ENCODE measurements around the gene GPX2.

Gene GPX2

GRCh38 chr14:64910847-64911495 is 31.6 kb downstream of the GPX2 start:
- peak; percentile 52 for DNase-seq

GRCh38 chr14:64906022-64906421 is 36.5 kb downstream of the GPX2 start:
- DNase-seq: no peak

GRCh38 chr14:64899958-64900357 is 42.6 kb downstream of the GPX2 start:
- no peak for DNase-seq

GRCh38 chr14:64891839-64892375 is 50.6 kb downstream of the GPX2 start:
- DNase-seq: peak; percentile 47

GRCh38 chr14:64891173-64891838 is 51.2 kb downstream of the GPX2 start:
- no peak for DNase-seq

GRCh38 chr14:64889352-64889751 is 53.2 kb downstream of the GPX2 start:
- DNase-seq: no peak

Measured in HCEC 1CT (cell line).